HL-60/S4 treated with retinoic acid at 250 ng/mL for 4 days and 3 days (cell line): ENCODE results near the gene MYO3A.

ENCODE experiments used
- in situ Hi-C: fragments of 300-500 bp; cut with MboI; formaldehyde crosslinking; loops from 2 replicates; pipeline ENCODE4 v1.7.0; 2022; ENCODE audit warnings: low sequenced_read_pairs

Gene MYO3A

DNA sequence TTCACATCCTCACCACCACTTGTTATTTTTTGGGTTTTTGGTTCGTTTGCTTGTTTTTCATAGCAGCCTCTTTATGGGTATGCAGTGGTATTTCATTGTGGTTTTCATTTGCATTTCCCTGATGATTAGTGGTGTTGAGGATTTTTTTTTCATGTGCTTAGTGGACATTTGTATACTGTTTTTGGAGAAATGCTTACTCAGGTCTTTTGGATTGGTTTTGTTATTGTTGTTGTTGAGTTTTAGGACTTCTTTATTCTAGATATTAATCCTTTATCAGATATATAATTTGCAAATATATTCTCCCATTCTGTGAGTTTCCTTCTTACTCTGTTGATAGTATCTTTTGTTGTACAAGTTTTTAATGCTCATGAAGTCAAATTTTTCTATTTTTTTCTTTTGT is 325.3 kb downstream of the MYO3A start:
- in situ Hi-C loops, result no loop called here
